IPS-18c (cell line): ENCODE data around the gene SH2B3.

Experiments used
- H3K4me3 ChIP-seq: 2 replicates; pipeline ENCODE4 v1.7.0; 2013; ENCODE audit warnings: low read depth, mild to moderate bottlenecking, low read length, moderate library complexity; ENCODE audit not compliant: insufficient read depth
- H3K9me3 ChIP-seq: one replicate; pipeline ENCODE4 v1.6.1; 2013; ENCODE audit warnings: mild to moderate bottlenecking, low read length, moderate library complexity; ENCODE audit not compliant: control insufficient read depth, insufficient read depth

Gene SH2B3

DNA sequence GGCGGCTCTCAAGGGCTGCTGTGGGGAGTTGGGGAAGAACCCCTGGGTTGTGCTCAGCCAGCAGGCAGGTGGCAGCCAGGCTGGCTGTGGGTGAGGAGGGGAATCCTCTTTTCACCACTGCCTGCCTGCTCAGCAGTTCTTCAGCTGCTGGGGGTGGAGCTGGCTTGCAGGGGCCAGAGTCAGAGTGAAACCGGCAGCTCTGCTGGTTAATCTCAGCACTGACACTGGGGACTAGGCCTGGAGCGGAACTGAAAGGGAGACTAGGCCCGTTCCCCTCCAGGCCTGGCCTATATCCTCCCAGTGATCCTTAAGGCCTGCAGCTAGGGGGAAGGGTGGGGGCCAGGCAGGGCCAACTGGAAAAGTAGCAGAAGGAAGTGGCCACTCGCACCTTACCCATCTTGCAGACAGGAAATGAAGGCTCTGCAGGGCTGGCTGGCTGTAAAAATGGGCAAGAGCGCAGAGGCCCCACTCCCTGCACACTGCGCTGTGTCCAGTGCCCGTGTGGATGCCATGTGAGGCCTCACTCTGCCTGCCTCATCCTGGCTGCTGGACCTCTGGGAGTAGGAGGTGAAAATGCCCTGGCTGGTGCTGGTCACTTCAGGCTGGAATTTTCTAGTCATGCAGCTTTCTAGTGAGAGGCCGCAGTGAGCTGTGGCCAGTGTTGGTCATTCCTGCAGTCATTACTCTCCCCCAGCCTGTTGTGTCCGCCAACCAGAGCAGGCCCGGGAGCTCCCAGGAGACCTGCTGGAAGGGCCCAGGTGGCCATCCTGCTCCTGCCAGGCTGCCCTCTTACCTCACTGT is 39.4 kb downstream of the SH2B3 start:
- no peaks in the 10 kb centered on the region for H3K9me3 ChIP-seq
- no peak overlapping the region for H3K4me3 ChIP-seq

DNA sequence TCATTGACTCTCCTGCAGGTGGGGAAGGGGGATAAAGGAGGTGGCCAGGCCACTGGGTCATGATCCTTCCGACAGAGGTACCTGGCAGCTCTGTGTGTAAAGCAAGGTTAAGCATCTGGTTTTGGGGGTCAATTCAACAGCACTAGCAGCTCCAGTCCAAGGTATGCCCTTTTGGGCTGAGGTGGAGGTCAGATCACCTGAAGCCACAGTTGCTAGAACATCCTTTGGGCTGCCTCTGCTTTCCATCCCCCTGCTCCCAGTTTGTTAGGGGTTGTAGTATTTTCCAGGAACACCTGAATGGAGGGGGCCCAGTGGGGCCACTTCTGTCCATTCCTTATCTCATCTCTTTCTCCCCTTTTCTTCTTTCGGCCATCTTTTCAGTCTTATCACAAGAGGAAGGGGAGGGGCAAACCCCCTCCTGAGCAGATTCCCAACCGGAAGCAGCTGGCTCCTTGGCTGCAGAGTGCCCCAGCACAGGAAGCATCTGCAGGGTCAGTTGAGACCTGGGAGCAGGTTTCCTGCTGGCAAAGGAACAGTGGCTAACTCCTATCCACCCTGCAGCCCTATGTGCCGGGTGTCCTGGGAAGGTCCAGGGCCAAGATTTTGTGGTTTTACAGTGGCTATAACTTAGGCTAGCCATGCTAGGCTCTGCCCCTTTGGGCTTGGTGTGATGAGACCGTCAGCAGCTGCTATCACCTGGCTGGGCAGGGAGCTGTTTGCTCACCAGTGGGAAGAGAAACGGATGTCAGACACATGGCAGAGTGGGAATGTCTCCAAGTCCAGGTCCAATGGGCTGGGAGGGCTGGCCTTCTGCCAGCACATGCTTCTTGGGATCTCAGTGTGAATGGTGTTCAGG is 40.2 kb downstream of the SH2B3 start:
- no peaks in the 10 kb centered on the region for H3K9me3 ChIP-seq
- peak overlapping the region; percentile 17; the same call in 1 of the 2 replicates for H3K4me3 ChIP-seq

DNA sequence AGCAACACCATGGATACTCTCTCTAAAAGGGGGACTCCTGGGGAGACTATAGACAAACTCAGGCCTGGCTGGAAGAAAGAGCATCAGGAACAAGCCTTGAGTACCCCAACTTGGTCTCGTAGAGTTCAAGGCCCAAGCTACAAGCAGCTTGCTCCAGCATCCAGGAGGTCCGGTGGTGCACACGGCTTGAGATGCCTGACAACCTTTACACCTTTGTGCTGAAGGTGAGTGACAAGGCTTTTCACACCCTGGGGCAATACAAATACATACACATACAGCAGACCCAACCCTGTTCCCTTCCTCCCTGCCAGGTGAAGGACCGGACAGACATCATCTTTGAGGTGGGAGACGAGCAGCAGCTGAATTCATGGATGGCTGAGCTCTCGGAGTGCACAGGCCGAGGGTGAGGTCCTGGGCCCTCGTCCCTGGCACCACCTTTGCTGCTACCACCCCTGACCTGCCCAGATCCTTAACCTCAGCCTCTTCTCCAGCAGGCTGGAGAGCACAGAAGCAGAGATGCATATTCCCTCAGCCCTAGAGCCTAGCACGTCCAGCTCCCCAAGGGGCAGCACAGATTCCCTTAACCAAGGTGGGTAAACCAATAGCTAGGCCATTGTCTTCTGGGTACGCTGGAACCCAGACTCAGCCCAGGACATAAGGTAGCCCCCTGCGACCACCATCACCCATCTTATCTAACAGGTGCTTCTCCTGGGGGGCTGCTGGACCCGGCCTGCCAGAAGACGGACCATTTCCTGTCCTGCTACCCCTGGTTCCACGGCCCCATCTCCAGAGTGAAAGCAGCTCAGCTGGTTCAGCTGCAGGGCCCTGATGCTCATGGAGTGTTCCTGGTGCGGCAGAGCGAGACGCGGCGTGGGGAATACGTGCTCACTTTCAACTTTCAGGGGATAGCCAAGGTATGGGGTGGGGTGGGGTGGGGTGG is 41.2 kb downstream of the SH2B3 start:
- H3K4me3 ChIP-seq = no peak overlapping the region
- no peaks in the 10 kb centered on the region for H3K9me3 ChIP-seq

DNA sequence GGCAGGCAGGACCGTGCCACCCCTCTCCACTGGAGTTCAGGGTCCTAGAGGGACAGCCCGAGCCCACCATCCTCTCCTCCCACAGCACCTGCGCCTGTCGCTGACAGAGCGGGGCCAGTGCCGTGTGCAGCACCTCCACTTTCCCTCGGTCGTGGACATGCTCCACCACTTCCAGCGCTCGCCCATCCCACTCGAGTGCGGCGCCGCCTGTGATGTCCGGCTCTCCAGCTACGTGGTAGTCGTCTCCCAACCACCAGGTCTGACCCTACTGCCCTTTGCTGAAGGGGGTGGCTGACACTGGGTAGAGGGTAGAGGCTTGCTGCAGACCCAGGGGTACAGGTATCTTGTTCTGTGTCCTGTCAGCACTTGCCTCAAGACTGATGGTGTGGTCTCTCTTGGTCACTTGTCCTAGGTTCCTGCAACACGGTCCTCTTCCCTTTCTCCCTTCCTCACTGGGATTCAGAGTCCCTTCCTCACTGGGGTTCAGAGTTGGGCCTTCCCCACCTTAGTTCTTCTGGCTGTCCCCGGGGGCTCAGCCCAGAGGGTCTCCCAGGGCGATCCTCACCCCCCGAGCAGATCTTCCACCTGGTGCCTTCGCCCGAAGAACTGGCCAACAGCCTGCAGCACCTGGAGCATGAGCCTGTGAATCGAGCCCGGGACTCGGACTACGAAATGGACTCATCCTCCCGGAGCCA is 42.0 kb downstream of the SH2B3 start:
- Histone ChIP-seq H3K9me3 (no peaks in the 10 kb centered on the region), H3K4me3 (no peak overlapping the region)

DNA sequence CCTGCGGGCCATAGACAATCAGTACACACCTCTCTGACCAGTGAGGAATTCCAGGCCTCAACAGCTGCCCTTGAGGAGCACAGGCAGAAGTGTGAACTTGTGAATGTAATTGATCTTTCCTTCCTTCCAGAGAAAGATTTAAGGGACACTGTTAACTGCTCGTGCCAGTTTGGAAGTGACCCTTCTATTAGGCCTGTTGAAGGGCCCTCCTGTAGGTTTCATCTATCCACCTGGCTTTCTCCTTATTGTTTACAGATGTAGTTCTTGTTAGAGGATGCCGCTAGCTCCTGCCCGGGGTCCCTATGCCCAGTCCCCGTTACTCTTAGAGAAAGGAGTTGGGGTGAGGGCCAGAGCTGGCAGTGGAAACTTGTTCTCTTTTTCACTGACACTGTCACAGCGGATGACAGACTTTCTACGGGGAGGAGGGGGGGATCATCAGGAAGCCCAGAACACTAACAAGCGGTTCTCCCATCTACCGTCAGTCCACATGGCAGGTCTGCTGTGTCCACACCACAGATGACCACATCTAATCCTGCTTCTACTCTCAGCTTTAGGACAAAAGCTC is 42.6 kb downstream of the SH2B3 start:
- H3K4me3 ChIP-seq = no peak overlapping the region
- no peaks in the 10 kb centered on the region for H3K9me3 ChIP-seq

DNA sequence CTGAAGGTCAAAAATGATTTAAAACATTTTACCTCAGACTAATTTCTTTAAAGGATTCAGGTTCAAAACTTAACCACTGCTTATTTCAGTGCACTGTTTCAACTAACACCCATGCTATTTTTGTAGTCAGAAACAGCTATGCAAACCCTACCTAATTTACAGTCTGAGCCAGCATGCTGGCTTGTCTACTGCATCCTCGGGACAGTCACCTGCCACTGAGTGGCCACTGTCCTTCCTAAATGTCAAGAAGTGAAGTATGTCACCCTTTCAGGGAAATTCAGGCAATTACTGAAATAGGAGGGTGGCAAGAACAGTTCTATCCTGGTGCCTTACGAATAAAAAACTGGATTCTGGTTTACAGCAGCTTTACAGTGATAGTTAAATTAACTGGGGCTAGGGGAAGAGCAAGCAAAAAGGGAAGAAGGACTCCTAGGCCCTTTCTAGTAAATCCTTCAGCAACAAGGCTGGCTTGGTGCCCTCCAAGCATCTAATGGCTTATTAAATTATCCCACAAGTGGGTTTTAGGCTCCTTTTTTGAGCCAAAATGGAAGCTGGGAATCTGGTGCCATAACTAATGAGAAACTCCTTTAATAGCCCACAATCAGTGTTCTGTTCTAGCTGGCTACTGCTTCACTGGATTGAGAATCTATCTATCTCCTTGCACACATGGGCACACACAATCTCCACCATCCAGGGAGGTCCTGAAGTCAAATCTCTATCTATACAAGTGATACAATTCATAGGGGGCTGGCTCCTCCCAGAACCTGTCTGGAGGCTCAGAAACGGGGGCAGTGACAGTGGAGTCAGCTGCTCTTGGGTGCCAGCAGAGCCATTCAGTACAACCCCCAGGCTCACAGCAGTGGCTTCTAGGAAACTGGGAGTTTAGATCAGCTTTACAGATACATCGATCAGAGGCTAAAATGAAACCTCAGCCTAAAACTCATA is 43.4 kb downstream of the SH2B3 start:
- Histone ChIP-seq H3K9me3 (no peaks in the 10 kb centered on the region), H3K4me3 (no peak overlapping the region)

DNA sequence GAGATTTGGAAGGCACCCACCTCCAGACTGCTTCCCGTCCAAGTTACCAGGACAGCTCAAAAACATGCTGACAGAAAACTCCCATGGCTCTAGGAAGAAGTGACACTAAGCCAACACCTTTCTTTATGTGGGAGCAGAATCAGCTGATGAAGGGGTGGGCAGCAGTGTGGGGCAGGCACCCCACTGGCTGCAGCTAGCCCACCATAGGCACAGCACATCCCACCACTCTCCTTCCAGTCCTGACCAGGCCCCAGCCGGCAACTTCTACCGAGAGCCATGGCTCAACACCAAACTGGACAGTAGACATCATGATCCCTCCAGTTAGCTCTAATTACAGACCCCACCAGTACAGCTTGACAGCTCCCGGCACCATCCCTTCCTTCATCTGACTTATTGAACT is 45.0 kb downstream of the SH2B3 start:
- no peak overlapping the region for H3K4me3 ChIP-seq

DNA sequence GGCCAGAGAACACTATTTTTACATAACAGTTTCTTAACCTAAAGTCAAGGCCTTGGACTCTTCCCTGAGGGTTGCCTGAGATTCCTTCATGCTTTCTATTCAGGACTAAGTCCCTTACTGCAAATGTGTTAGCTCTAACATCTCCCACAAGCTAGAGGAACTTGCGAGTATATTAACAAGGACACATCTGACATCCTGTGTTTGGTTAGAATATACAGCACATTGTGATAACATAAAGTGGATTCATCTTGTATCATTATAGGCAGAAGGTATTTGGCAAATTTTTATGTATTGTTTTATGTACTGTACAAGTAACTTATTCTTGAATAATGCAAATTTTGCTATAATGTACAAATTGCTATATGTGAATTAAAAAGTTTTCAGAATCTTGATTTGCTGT is 45.5 kb downstream of the SH2B3 start:
- no peaks in the 10 kb centered on the region for H3K9me3 ChIP-seq
- no peak overlapping the region for H3K4me3 ChIP-seq

More for the DNA sequence above, 45.0 kb downstream of the SH2B3 start:
- no peaks in the 10 kb centered on the region for H3K9me3 ChIP-seq

DNA sequence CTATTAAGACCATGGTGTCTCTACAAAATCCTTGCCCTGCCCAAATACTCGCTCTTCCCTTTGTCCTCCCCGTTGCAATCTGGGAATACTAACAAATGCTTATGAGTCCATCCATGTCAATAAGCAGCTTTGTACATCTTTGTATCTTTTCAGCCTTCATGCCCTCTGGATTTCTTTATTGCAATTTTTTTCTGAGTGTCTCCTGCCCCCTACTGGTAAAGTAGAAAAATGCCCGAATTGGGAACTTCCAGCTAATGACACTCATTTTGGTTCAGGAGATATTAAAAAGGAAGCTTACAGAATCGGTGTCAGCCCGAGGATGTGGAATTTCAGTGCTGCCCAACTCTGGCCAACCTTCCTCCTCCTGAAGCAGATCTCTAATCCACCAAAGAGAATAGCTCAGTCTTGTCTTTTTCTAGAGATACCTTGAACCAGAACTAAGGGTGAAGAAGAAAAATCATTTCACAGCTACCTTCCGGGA is 46.0 kb downstream of the SH2B3 start:
- H3K9me3 ChIP-seq = no peaks in the 10 kb centered on the region
- no peak overlapping the region for H3K4me3 ChIP-seq

DNA sequence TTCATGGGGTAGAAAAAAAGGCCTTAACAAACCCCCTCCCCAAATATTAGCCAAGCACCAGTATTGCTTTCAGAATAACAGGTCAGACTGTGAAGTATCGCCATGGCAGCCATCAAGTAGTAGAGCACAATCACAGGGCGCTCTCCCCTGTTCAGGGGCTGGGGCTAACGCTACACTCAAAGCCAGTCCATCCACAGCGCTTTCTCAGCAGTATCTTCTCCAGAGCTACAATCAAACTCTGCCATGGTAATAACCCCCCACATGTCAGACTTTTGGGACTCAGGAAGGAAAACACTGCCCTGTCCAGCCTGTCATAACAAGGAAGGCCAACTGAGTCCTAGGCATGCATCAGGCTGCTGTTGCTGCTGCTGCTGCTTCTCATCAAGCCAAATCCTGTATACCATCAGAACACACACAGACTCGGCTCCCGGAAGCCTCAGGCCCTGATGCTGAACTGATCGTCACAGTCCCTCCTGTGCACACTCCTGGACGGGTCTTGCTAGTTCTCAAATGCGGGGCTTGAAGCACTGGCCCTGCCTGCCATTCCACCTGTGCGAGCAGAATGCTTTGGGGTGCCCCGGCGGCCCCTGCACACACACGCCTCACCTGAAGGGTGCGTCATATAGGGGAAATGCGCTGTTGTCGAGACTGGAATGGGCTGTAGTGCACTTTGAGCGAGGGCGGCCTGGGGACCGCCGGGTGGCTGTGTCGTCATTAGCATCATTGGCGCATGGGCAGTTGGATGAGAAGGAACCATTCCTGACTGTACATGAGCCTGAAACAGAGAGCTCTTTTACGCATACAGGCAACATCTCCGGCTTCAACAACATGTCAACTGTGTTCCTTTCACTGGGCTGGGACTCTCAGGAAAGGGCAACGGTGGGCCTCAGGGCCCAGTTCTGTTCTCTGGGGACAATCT is 47.6 kb downstream of the SH2B3 start:
- H3K4me3 ChIP-seq = no peak overlapping the region
- H3K9me3 ChIP-seq = no peaks in the 10 kb centered on the region

DNA sequence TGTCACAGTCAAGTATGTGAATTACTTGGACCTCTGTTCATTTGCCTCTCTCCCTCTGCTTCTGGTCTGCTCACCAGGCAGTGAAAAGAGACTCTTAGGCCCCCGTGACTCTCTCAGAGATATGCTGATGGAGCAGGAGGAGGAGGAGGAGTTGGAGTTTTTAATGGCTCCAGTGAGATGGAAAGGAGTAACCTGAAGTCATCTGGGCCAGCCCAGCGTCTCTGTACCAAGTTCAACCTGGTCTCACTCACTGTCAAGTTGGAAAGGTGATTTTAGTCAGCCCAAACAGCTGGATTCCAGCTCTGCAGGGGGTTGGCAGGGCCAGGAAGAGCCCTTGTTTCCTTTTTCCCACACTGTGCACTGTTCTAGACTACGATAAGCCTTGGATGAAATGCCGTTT is 48.6 kb downstream of the SH2B3 start:
- no peaks in the 10 kb centered on the region for H3K9me3 ChIP-seq
- H3K4me3 ChIP-seq = no peak overlapping the region

DNA sequence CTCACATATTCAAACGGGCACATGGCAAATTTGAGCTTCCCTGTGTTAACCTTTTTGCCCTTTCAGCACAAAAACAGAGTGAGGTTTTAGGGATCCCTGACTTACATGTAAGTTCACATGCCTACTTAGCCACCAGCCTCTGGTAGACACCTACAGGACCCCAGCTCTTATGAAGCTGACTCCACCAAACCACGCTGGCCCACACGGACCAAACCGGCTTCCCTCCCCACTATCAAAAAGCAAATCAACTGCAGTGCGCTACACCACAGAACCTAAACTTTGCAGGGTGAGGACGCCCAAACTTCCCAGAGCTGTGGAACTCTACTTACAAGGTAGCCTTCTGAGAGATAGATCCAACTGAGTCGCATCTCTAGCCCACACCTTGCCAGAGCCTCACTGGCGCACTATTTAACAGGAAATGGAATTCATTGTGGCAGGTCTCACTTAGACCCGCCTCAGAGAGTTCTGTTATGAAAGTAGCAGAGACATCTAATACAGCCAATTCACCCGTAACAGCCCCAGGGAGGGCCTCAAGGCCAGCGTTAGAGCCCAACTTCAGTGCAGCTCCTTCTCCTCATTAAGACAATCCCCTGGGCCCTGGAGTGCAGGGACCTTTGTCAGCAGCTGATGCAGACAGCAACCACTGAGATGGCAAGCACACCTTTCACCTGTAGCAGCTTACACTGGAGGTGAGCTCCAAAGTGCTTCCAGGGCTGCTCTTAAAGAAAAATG is 49.2 kb downstream of the SH2B3 start:
- no peaks in the 10 kb centered on the region for H3K9me3 ChIP-seq
- no peak overlapping the region for H3K4me3 ChIP-seq

DNA sequence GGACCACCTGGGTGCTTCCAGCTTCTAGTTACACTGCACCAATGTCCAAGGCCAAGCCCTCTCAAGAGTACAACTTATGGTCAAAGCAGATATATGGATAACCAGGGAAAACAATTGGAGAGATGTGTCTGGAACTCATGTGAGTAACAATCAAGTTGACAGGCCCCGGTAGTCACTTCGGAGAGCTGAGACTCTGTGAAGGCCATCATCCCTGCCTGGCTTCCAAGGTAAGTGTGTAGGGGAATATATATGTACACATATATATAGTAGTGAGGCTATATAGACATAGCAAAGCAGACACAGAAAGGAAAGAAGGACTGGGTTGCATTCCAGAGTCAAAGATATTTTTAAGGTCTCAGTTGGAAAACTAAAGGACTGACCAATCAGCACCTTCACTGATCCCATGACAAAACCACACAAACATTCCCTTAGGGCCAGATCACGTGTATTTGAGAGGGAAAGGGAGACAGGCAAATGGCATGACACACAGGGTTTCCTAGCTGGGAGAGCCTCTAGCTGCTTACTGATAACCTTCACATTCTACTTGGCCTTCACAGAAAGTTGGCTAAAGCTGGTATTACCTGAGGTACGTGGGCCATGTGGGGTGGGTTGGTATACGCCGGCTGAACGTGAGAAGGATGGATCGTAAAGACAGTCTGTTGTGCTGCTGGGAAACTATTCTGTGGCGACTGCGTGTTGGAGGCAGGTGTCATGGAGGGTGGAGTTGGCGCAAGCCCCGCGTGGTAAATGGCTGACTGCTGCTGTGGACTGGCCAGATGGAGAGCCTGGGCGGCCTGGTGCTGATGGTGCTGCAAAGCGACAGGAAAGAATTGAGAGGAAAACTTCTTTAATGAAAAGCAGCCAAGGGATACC is 50.0 kb downstream of the SH2B3 start:
- H3K9me3 ChIP-seq = no peaks in the 10 kb centered on the region
- no peak overlapping the region for H3K4me3 ChIP-seq
